T-helper 2 cell treated with Interferon-gamma antibody and Interleukin-4, amounts not matched to agents 5 μg/mL and 100 μg/mL, for 36 hours (primary cell): ENCODE results near the gene DCC.

Experiments used
- DNase-seq: peaks from one replicate; pipeline ENCODE4 v3.0.0; 2021; ENCODE audit warnings: low spot score
- H3K27ac Mint-ChIP-seq: one replicate; pipeline ENCODE4 v1.8.0; 2021; ENCODE audit warnings: mild to moderate bottlenecking, mixed read lengths
- H3K27me3 Mint-ChIP-seq: one replicate; pipeline ENCODE4 v1.8.0; 2021; ENCODE audit warnings: low read depth, mixed read lengths
- H3K36me3 Mint-ChIP-seq: one replicate; pipeline ENCODE4 v1.8.0; 2021; ENCODE audit warnings: low read depth, mixed read lengths
- H3K4me1 Mint-ChIP-seq: one replicate; pipeline ENCODE4 v1.8.0; 2021; ENCODE audit warnings: low read depth, mixed read lengths
- H3K4me3 Mint-ChIP-seq: one replicate; pipeline ENCODE4 v1.8.0; 2022; ENCODE audit warnings: mild to moderate bottlenecking, moderate library complexity, mixed read lengths
- H3K9me3 Mint-ChIP-seq: one replicate; pipeline ENCODE4 v1.8.0; 2021; ENCODE audit warnings: mixed read lengths

DCC gene

GRCh38 chr18:53541924-53542323 lies 1201.9 kb downstream of the DCC start:
- no peaks in the 10 kb centered on the region for H3K4me1 Mint-ChIP-seq

GRCh38 chr18:53543711-53544110 lies 1203.7 kb downstream of the DCC start:
- H3K4me1 Mint-ChIP-seq = no peaks in the 10 kb centered on the region
- peaks cover 7% of the 10 kb centered on the region for H3K9me3 Mint-ChIP-seq
- H3K4me3 Mint-ChIP-seq = no peak overlapping the region
- no peaks in the 10 kb centered on the region for H3K27me3 Mint-ChIP-seq
- H3K36me3 Mint-ChIP-seq = no peaks in the 10 kb centered on the region
- no peak for DNase-seq
- no peak overlapping the region for H3K27ac Mint-ChIP-seq

More at GRCh38 chr18:53541924-53542323, 1201.9 kb downstream of the DCC start:
- no peak for DNase-seq
- Mint-ChIP-seq H3K27ac (no peak overlapping the region), H3K4me3 (no peak overlapping the region), H3K9me3 (peaks cover 7% of the 10 kb centered on the region), H3K36me3 (no peaks in the 10 kb centered on the region), H3K27me3 (no peaks in the 10 kb centered on the region)

DNA sequence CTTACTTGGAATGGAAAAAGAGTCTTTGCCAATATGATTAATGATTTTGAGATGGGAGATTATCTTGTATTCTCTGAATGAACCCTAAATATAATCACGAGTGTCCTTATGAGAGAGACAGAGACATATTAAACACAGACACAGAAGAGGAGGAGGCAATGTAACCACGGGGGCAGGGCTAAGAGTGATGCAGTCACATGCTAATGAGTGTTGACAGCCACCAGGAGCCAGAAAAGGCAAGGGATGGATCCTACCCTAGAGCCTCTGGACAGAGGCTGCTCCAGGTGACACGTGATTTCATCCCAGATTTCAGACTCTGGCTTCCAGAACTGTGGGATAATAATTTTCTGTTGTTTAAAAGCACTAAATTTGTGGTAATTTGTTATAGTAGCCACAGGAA lies 1204.9 kb downstream of the DCC start:
- Mint-ChIP-seq H3K27me3 (no peaks in the 10 kb centered on the region), H3K4me3 (no peak overlapping the region), H3K36me3 (no peaks in the 10 kb centered on the region), H3K4me1 (no peaks in the 10 kb centered on the region), H3K27ac (no peak overlapping the region), H3K9me3 (peaks cover 11% of the 10 kb centered on the region)
- DNase-seq = no peak

DNA sequence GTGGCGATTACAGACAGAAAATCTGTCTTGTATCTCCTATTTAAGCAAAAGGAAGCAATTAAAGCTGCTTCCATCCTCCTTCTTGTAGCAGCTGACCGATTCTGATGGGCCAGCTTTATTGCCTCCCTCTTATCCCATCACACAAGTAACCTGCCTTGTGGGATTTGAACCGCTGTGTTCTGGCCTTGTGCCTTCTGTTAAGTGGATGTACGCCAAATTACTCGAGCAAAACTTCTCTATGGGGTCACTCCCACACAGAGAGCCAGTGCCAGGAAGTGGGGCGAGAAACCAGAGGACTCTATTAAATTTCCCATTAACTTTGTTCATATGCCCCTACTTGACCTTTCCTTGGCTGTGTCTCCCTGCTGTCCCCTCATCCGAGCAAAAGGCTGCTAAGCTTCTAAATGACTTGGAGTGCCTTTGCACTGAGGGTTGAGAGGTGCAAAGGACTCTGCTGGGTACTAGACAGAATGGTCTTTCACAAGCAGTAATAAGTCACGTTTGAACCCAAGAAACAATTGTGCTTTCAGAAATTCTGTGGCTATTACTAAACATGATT lies 1212.0 kb downstream of the DCC start:
- no peaks in the 10 kb centered on the region for H3K4me1 Mint-ChIP-seq
- H3K36me3 Mint-ChIP-seq = no peaks in the 10 kb centered on the region
- H3K27me3 Mint-ChIP-seq = no peaks in the 10 kb centered on the region
- no peak for DNase-seq
- H3K27ac Mint-ChIP-seq = no peak overlapping the region
- peaks cover 10% of the 10 kb centered on the region for H3K9me3 Mint-ChIP-seq
- H3K4me3 Mint-ChIP-seq = no peak overlapping the region

DNA sequence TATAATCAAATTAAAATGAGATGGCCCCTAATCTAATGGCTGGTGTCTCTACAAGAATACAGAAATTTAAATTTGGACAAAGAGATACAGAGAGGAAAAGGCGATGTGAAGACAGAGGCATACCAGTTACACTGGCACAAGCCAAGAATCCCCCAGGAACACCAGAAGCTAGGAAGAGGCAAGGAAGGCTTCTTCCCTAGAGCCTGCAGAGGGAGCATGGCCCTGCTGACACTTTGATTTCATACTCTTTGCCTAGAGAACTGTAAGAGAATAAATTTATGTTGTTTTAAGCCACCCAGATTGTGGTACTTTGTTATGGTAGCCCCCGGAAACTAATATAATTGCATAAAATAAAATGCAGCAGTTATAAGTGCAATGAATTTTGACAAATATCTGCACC lies 1213.0 kb downstream of the DCC start:
- peaks cover 15% of the 10 kb centered on the region for H3K9me3 Mint-ChIP-seq
- no peak for DNase-seq
- no peak overlapping the region for H3K4me3 Mint-ChIP-seq
- H3K27ac Mint-ChIP-seq = no peak overlapping the region
- H3K4me1 Mint-ChIP-seq = no peaks in the 10 kb centered on the region
- H3K36me3 Mint-ChIP-seq = no peaks in the 10 kb centered on the region
- H3K27me3 Mint-ChIP-seq = no peaks in the 10 kb centered on the region

DNA sequence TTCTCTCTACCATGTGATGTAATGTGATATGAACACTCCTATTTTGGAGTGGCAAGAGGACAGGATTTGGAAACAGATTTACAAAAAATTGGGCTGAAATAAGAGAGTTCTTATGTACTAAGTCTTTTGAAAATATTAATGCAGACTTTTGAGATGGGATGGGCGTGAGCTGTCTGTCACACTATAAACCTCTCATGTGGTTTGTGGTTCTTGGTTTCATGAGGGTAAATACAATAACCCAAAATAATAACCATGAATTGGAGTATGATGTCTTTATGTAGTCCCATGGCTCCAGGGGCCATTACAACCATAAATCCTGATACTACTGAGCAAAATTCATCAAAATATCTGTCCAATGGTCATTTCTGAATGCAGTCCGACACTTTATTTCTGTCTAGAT lies 1216.5 kb downstream of the DCC start:
- Mint-ChIP-seq H3K9me3 (peaks cover 21% of the 10 kb centered on the region), H3K27ac (no peak overlapping the region), H3K36me3 (no peaks in the 10 kb centered on the region), H3K27me3 (no peaks in the 10 kb centered on the region), H3K4me3 (no peak overlapping the region), H3K4me1 (no peaks in the 10 kb centered on the region)
- no peak for DNase-seq

- Mint-ChIP-seq H3K4me3 (no peak overlapping the region), H3K9me3 (peaks cover 24% of the 10 kb centered on the region), H3K27me3 (no peaks in the 10 kb centered on the region), H3K27ac (no peak overlapping the region), H3K36me3 (no peaks in the 10 kb centered on the region), H3K4me1 (no peaks in the 10 kb centered on the region)
- DNase-seq = no peak
Observed at GRCh38 chr18:53560546-53560945, 1220.5 kb downstream of the DCC start.

DNA sequence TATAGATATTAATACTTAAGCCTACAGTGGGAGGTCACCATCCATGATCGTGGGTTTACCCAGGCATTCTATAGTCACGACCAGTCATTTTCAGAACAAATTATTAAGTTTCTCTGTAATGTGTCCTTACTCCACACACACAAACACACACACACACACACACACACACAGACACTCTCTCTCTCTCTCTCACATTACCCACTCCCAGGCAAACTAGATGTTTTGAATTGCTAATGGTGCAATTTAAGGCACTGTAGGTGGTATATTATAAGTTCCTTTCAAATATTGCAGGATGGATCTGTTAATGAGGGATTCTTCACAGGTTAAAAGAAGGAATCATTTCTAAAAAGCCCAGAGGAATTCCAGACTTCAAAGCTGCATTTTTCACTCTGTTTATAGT lies 1226.6 kb downstream of the DCC start:
- H3K9me3 Mint-ChIP-seq = peaks cover 2% of the 10 kb centered on the region
- no peak overlapping the region for H3K4me3 Mint-ChIP-seq
- no peak for DNase-seq
- no peaks in the 10 kb centered on the region for H3K27me3 Mint-ChIP-seq
- no peaks in the 10 kb centered on the region for H3K4me1 Mint-ChIP-seq
- no peak overlapping the region for H3K27ac Mint-ChIP-seq
- no peaks in the 10 kb centered on the region for H3K36me3 Mint-ChIP-seq

GRCh38 chr18:53567929-53568574 lies 1228.1 kb downstream of the DCC start:
- Mint-ChIP-seq H3K4me1 (no peaks in the 10 kb centered on the region), H3K27ac (no peak overlapping the region), H3K27me3 (no peaks in the 10 kb centered on the region), H3K9me3 (no peaks in the 10 kb centered on the region), H3K36me3 (no peaks in the 10 kb centered on the region), H3K4me3 (no peak overlapping the region)
- no peak for DNase-seq
